Measurements from ENCODE around the gene CCDC85C. TPM values are rescaled to one million over a fixed set of nuclear protein-coding genes. Genes with fewer than 3 reads are reported as not detected.
A peak's percentile ranks its signal among the peaks of the same experiment; 100 is the strongest.

CCDC85C gene
- total RNA-seq, 1 donor, result 0.81 TPM

- DNase-seq (ENCODE audit: low read depth in 2 of 3, low spot score in 2 of 3), result no peak
Observed at GRCh38 chr14:99497341-99497740, 106.7 kb downstream of the CCDC85C start.

- no peak for DNase-seq (ENCODE audit: low read depth in 2 of 3, low spot score in 2 of 3)
Observed at GRCh38 chr14:99484106-99484505, 119.9 kb downstream of the CCDC85C start.

- peak in 2 of 3 donors; percentile 40 to 42 for DNase-seq (ENCODE audit: low read depth in 2 of 3, low spot score in 2 of 3)
Observed at GRCh38 chr14:99481745-99482099, 122.3 kb downstream of the CCDC85C start.

GRCh38 chr14:99480917-99481744 lies 122.9 kb downstream of the CCDC85C start, which contains the start of gene CCNK:
Gene CCNK, plus strand, starts transcription at chr14:99481409. Its CDS starts 11,269 bp downstream, at chr14:99492678.
- peak; percentile 97 to 100 (median 100) for DNase-seq (ENCODE audit: low read depth in 2 of 3, low spot score in 2 of 3)

GRCh38 chr14:99479906-99480869 lies 123.8 kb downstream of the CCDC85C start, which contains the start of gene SETD3:
Gene SETD3, minus strand, starts transcription at chr14:99480859. Its CDS starts 15,054 bp downstream, at chr14:99465805.
- peak in 2 of 3 donors; percentile 40 to 50 for DNase-seq (ENCODE audit: low read depth in 2 of 3, low spot score in 2 of 3)

- DNase-seq (ENCODE audit: low read depth in 2 of 3, low spot score in 2 of 3), result no peak
Observed at GRCh38 chr14:99479160-99479905, 124.7 kb downstream of the CCDC85C start.

GRCh38 chr14:99478128-99478527 lies 125.9 kb downstream of the CCDC85C start:
- no peak for DNase-seq (ENCODE audit: low read depth in 2 of 3, low spot score in 2 of 3)

GRCh38 chr14:99476864-99477263 lies 127.1 kb downstream of the CCDC85C start:
- peak in 1 of 3 donors; percentile 10 for DNase-seq (ENCODE audit: low read depth in 2 of 3, low spot score in 2 of 3)

GRCh38 chr14:99475660-99476059 lies 128.3 kb downstream of the CCDC85C start:
- DNase-seq (ENCODE audit: low read depth in 2 of 3, low spot score in 2 of 3), result no peak

- no peak for DNase-seq (ENCODE audit: low read depth in 2 of 3, low spot score in 2 of 3)
Observed at GRCh38 chr14:99475179-99475578, 128.8 kb downstream of the CCDC85C start.

GRCh38 chr14:99473458-99473857 lies 130.5 kb downstream of the CCDC85C start:
- DNase-seq (ENCODE audit: low read depth in 2 of 3, low spot score in 2 of 3), result no peak

GRCh38 chr14:99472937-99473336 lies 131.1 kb downstream of the CCDC85C start:
- no peak for DNase-seq (ENCODE audit: low read depth in 2 of 3, low spot score in 2 of 3)

- DNase-seq (ENCODE audit: low read depth in 2 of 3, low spot score in 2 of 3), result no peak
Observed at GRCh38 chr14:99471731-99472130, 132.3 kb downstream of the CCDC85C start.

GRCh38 chr14:99468836-99469592 lies 135.0 kb downstream of the CCDC85C start:
- DNase-seq (ENCODE audit: low read depth in 2 of 3, low spot score in 2 of 3), result no peak

GRCh38 chr14:99468081-99468480 lies 135.9 kb downstream of the CCDC85C start:
- no peak for DNase-seq (ENCODE audit: low read depth in 2 of 3, low spot score in 2 of 3)

GRCh38 chr14:99467336-99468078 lies 136.5 kb downstream of the CCDC85C start:
- DNase-seq (ENCODE audit: low read depth in 2 of 3, low spot score in 2 of 3), result no peak

GRCh38 chr14:99466758-99467157 lies 137.2 kb downstream of the CCDC85C start:
- DNase-seq (ENCODE audit: low read depth in 2 of 3, low spot score in 2 of 3), result no peak

- no peak for DNase-seq (ENCODE audit: low read depth in 2 of 3, low spot score in 2 of 3)
Observed at GRCh38 chr14:99465288-99465687, 138.7 kb downstream of the CCDC85C start.

GRCh38 chr14:99463974-99464373 lies 140.0 kb downstream of the CCDC85C start:
- no peak for DNase-seq (ENCODE audit: low read depth in 2 of 3, low spot score in 2 of 3)

Data from hematopoietic multipotent progenitor cell (in vitro differentiated cells).